NCI-H1105 treated with DMSO at 0.1 percent for 48 hours (cell line): ENCODE data around the gene TBC1D25.

Experiments used
- DNase-seq: peaks from one replicate; lab custom pipeline; 2025; lab: John Stamatoyannopoulos, UW

TBC1D25 gene

DNA sequence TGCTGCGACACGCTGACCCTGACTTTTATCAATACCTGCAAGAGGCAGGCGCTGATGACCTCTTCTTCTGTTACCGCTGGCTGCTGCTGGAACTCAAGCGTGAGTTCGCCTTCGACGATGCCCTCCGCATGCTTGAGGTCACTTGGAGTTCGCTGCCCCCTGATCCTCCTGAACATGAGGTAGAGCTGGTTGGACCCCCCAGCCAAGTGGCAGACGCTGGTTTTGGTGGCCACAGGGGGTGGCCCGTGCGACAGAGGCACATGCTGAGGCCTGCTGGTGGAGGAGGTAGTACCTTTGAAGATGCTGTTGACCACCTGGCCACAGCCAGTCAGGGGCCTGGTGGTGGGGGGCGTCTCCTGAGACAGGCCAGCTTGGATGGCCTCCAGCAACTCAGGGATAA lies 20.5 kb downstream of the TBC1D25 start:
- DNase-seq, result no peak

DNA sequence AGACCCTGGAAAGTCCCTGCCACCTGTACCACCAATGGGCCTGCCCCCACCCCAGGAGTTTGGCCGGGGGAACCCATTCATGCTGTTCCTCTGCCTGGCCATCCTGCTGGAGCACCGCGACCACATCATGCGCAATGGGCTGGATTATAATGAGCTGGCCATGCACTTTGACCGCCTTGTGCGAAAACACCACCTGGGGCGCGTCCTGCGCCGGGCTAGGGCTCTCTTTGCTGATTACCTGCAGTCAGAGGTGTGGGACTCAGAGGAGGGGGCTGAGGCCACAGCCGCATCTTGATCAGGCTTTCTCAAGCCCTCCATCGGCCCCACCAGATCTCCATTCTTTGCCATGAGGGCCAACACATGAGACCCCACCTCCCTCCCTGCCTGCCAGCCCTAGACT lies 21.2 kb downstream of the TBC1D25 start:
- DNase-seq, result no peak

DNA sequence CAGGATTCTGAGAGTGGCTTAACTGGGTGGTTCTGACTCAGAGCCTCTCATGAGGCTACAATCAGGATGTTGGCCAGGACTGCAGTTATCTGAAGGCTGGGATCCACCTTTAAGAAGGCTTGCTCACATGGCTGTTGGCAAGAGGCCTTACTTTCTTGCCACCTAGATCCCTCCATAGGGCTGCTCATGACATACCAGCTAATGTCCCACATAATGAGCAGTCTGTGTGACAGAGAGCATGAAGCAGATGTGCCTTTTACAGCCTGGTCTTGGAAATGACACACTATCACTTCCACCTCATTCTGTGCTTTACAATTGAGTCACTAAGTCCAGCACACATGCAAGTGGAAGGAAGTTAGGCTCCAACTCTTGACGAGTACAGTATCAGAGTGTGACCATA lies 30.4 kb downstream of the TBC1D25 start:
- DNase-seq, result no peak

DNA sequence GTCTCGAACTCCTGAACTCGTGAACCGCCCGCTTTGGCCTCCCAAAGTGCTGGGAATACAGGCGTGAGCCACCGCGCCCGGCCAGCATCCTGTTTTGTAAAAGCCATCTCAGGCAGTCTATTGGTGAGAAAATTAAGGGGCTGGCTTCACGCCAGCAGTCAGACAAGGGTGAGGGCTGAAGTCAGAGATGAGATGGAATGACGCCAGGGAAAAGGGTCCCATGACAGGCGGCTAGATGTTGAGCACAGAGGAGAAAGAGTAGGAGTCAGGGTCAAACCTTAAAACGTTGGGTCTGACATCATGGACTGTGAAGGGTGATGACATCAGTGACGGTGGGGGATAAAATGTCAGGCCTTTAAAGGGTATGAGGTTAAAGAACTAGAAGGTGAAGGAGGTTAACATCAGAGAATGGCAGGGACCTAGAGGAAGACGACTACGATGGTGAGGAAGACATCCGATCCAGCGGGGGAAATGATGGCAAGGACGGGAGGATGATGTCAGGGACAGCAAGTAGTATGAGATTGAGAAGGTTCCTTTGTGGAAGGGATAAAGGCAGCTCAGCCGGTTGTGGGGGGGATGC lies 34.3 kb downstream of the TBC1D25 start:
- DNase-seq, result peak; percentile 58

DNA sequence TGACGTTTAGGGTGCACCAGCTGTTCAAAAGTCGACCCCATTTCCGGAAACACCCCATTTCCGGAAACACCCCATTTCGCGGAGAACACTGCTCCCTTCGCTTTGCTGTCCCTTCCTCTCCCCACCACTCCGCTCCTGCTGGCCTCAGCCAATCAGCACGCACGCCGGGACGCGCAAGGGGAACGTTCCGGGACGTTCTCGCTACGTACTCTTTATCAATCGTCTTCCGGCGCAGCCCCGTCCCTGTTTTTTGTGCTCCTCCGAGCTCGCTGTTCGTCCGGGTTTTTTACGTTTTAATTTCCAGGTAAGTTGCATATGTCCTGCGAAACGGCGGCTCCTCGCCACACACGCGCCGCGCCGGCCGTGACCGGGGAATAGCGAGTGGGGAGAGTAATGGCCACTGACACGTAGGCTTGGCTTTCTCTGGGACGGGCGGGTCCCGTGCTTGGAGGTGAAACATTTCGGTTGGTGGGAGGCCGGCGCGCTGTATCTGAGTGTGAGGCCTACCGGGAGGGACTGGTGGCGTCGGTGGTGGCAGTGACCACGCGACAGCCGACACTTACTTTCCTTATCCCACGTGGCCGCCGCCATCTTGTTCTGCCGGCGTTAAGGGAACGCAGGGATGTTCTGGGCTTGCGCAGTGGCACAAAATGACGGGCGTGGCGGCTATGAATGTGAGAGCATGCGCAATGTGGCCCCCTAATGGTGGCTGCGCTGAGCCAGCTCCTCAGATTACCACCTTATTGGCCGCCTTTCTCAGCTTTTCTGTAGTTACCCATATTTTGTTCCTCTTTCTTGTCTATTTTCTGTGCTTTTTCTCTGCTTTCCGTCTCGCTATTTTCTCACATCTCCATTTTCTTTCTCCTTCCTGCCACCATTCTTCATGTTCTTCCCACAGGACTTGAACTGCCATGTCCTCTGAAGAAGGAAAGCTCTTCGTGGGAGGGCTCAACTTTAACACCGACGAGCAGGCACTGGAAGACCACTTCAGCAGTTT lies 35.1 kb downstream of the TBC1D25 start, which contains the start of gene RBM3:
Gene RBM3 (plus strand): TSS at position 215 of the 997 bp plus-strand sequence. CDS start 697 bp downstream, at position 912.
- peak; percentile 87 for DNase-seq

DNA sequence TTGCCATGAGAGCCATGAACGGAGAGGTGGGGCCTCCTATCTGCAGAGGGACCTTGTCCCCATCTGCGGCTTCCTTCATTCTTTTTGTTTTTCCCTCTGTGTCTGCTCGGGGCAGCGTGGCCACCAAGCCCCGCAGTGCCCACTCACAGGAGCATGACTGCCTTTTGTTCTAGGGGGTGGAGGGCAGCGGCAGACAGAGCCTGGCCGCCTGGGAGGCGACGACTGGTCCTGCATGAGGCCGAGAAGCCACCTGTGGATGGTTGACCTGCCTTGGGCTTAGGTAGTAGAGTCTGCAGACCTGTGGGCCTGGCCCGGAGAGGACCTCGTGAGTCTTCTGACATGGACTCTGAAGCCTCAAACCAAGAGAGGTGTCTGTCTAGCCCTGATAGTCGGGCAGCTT lies 36.1 kb downstream of the TBC1D25 start:
- DNase-seq, result no peak

DNA sequence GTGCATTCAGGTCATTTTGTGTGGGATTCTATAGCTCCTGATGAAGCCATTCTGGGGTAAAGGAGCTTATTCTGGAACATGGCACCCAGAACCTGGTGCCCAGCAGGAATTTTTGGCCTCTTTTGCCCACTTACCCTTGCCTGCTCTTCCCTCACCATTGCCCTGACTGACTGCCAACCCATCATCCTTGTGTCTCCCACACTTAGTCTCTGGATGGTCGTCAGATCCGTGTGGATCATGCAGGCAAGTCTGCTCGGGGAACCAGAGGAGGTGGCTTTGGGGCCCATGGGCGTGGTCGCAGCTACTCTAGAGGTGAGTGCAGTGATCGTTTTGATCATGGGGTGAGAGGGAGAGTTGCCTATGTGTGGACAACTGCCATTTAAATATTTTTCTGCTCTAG lies 36.6 kb downstream of the TBC1D25 start:
- DNase-seq, result no peak

DNA sequence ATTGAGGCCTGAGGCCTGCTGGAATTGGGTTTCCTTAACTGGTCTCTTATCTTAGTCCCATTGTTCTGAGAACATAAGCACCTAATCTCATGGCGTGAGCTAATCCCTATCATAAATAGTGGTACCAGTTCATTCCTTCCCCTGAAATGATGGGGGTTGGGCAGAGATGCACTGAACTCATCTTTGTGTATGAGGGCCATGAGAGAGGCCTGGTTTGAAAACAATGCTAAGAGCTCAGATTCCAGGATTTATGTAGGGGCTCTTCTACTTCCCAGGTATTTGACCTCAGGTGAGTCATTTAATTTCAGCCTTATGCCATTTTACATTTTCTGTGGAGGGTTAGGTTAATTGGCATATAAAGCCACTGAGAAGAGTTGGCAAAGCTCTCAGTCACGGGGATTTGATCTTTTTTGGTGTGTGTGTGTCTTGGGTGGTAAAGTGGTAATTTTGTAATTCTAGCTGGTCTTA lies 39.2 kb downstream of the TBC1D25 start:
- no peak for DNase-seq

DNA sequence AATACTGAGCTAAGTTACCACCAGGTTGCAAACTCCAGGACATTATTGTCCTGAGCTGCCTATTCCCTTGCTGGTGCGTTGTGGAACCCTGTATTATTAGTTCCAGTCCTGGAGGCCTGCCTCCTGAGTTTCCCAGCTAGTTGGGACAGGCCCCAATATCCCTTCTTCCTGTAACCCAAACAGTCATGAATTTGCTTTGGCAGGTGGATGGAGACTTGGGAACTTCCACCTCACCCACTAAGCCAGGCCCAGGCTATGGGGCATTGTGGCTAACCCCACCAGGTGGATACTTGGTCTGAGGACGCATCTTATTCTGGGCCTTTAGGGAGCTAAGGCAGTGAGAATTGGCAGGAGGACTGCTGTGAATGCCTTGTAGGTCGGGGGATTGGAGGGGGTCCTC lies 39.7 kb downstream of the TBC1D25 start:
- DNase-seq, result no peak

DNA sequence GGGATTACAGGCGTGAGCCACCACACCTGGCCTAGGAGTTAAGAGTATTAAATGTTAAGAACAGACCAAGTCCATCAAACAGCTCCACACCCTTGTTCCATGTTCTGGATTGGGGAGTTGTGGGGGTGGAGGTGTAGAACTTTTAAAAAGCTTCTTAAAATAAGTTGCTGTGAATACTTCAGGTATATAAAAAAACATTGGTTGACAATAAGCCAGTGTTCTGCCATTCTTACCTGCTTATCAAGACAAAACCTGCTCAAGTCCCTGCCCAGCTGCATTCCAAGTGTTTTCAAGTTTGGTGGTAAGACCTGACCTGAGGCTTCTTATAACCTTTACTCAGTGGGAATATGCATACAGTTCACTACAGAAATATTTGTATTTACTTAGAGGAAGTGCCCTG lies 41.1 kb downstream of the TBC1D25 start:
- no peak for DNase-seq

DNA sequence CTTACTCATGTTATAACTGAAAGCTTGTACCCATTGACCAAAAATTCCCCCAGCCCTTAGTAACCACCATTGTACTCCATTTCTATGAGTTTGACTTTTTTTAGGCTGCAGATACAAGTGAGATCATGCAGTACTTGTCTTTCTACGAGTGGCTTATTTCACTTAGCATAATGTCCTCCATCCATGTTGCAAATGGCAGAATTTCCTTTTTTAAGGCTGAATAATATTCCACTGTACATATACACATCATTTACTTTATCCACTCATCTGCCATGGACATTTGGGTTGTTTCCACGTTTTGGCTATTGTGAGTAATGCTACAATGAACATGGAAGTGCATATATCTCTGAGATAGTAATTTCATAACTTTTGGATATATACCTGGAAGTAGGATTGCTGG lies 45.2 kb downstream of the TBC1D25 start:
- no peak for DNase-seq

DNA sequence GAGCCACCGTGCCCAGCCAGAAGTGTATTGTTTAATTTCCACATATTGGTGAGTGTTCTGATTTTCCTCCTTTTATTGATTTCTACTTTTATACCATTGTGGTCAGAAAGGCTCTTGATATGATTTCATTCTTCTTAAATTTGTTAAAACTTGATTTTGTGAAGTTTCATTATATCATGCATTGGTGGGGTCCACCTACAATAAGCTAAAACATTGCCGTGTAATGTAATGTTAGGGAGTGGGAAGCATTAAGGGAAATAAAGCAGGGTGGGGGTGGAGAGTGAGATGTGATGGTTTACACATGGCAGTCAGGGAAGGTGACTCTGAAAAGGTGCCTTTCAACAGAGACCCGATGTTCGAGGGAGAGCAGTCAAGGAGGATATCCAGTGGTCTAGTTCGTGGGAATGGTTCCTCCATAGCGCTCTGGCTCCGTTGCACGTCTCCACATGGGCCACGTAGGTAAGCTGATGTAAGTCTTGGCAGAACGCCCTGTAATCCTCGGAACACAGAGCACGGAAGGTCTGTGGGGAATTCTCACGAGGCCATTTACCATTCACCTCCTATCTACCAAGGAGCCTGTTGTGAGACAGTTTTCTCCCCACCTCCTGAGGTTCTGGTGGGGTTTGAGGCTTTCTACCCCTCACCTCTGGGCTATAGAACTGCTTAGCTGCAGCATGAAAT lies 50.1 kb downstream of the TBC1D25 start:
- no peak for DNase-seq

DNA sequence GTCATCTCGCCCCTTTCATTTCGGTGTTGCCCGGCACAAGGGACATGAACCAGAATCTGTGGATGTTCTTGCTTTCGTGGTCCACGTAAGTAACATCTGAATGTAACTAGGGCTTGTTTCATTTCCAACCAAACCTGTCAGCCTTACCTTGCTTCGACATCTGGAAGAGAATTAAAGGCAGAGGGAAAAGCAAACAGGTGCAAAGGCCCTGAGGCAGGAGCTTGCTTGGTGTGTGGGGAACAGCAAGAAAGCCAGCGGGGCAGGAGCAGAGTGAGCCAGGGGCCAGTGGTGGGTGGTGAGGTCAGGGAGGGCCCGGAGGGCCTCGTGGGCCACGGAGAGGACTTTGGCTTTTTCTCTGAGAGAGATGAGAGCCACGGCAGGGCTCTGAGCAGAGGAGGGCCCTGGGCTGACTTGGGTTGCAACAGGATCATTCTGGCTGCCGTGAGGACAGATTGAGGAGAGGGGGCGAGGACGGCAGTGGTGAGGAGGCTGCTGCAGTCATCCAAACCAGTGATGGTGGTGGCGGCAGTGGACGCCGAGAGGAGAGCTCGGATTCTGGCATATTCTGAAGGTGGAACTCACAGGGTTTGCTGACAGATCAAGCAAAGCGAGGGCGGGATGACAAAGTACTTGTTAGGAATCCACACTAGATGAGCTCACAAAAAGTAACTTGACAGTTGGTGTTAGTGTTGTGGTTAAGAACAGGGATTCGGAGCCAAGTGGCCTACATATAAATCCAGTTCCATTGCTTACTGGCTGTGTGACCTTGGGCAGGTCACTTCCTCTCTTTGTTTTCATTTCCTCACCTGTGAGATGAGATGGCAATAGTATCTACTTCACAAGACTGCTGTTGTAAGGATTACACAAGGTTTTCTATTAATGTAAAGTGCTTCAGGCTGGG lies 50.9 kb downstream of the TBC1D25 start:
- no peak for DNase-seq

DNA sequence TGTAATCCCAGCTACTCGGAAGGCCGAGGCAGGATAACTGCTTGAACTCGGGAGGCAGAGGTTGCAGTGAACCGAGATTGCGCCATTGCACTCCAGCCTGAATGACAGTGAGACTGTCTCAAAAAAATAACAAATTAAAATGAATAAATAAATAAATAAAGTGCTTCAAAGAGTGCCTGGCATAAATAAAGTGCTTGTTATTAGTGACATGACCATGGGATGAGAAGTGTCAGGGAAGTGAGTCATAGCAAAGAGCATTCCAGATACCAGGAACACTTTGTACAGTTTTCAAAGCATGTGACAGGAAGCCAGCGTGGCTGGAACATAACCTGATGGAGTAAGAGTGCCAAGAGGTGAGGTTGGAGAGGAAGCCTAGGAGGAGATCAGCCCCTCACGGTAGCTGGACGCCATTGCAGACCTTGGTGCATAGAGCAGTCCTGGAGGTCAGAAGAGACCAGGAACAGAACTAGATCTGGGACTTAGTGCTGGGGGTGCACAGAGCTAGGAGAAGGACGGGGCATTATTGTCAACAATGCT lies 51.8 kb downstream of the TBC1D25 start:
- DNase-seq, result no peak

DNA sequence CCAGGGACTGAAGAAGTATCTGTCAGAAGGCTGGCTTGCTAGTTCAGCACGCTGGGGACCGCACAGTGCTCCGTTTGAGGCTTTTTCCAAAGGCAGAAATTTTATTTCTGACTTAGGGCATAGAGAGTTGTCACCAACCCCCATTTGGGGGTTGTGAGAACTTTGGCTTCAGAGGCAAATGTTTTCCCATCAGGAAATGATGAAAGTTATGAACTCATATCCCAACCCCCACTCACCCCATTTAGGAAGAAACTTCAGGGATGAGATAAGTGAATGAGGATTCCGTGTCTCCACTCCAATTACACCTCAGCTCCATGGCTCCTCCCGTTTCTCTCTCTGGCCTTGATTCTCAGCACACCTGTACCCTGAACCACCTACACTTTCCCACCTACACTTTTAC lies 53.5 kb downstream of the TBC1D25 start:
- DNase-seq, result no peak

DNA sequence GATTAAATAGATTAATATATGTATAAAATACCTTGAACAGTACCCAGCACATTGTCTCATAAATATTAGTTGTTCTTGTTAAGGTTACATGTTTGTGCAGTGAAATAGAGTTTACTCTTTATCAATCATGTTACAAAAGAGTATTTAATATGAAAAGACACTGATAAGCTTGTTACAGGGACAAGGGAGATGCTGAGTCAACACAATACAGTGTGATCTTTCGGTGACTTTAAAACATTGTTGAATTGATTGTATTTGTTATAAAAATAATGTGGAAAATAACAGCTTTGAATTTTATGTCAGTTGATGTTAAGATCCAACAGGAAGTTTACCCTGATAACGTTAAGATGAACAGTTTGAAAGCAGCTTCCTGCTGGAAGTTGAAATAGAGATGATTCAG lies 56.4 kb downstream of the TBC1D25 start:
- DNase-seq, result no peak

DNA sequence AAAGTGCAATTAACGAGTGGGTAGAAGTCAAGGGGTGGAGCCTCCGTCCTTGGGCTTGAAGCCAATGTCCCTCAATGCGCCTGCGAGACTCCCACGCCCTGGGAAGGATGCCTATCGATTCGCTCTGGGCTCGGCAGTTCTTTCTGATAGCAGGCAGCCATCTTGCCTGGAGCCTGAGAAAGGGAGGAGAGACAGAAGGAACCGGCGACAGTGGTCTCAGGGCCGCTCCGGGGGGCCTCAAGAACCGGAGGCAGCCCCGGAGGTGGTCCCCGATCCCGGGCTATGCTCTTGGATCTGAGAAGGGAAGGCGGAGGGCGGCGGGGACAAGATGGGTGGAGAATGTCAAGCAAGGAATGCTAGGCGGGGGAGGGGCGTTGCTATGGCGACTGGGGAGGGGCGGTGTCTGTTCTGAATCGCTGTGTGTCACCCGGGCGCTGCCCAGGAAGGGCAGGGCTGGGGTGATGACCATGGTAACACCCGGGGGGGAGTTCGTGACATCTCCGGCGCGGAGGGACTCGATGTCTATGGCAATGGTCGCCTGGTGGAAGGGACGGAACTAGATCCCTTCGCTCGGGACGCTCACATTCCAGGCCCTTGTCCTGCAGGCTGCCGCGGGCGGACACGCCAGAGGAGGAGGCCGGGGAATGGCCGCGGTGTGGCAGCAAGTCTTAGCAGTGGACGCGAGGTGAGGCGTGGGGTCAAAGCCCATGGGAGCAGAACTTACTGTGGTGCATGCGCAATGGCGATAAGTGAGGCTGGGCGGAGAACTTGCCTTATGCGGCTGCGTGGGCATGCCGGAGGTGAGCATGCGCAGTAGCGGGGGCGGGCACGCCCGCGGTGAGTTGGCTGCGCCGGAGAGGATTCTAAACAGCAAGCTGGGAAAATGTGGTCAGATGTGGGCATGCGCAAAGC lies 58.1 kb downstream of the TBC1D25 start, which contains the start of gene WDR13:
Gene WDR13 (plus strand): TSS at position 140 of the 912 bp plus-strand sequence. CDS start 505 bp downstream, at position 645.
- DNase-seq, result peak; percentile 86

DNA sequence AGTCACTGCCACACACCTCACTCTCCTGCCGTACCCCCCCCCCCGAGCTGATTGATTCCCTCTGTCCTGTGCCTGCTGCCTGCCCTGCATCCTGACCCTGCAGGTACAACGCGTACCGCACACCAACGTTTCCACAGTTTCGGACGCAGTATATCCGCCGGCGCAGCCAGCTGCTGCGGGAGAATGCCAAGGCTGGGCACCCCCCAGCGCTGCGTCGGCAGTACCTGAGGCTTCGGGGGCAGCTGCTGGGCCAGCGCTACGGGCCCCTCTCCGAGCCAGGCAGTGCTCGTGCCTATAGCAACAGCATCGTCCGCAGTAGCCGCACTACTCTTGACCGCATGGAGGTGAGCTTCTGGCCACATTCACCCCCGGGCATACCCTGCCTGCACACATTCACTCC lies 59.1 kb downstream of the TBC1D25 start:
- DNase-seq, result no peak

DNA sequence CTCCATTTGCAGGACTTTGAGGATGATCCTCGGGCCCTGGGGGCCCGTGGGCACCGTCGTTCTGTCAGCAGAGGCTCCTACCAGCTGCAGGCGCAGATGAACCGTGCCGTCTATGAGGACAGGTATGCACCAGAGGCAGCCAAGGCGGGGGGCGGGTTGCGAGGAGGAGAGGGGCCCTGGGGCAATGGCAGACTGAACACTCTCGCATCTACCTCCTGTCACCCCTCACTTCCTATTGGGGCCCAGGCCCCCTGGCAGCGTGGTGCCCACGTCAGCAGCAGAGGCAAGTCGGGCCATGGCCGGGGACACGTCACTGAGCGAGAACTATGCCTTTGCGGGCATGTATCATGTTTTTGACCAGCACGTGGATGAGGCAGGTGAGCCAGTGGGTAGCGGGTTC lies 59.8 kb downstream of the TBC1D25 start:
- DNase-seq, result no peak

DNA sequence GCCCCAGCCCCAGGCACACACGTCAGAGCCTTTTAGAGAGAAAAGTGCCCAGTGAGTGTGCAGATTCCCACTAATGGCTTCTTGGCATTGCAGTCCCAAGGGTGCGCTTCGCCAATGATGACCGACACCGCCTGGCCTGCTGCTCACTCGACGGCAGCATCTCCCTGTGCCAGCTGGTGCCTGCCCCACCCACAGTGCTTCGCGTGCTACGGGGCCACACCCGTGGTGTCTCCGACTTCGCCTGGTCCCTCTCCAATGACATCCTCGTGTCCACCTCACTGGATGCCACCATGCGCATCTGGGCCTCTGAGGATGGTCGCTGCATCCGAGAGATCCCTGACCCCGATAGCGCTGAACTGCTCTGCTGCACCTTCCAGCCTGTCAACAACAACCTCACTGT lies 60.7 kb downstream of the TBC1D25 start:
- DNase-seq, result no peak
